Transverse colon (tissue), 4 donors: Measurements from ENCODE around the gene PCSK6.

ENCODE experiments used
- CTCF ChIP-seq, 5 experiments: fragments of 200-600 bp in 3 of 5; fragments of 450-650 bp in 2 of 5; sonication (generic) in 3 of 5; IDR thresholded peaks; 1 replicate in 2 of 5; 2 replicates in 3 of 5; pipeline ENCODE4 v1.5.1; 2016 to 2017; ENCODE audit warnings: antibody characterized with exemption in 5 of 5, inconsistent platforms in 3 of 5, mild to moderate bottlenecking in 2 of 5, moderate library complexity in 1 of 5
- POLR2A ChIP-seq: fragments of 450-650 bp; IDR thresholded peaks from one replicate; pipeline ENCODE4 v1.6.1; 2016; ENCODE audit warnings: antibody characterized with exemption, mild to moderate bottlenecking, moderate library complexity
- POLR2AphosphoS5 ChIP-seq, 3 donors: sonication (generic); formaldehyde crosslinking; IDR thresholded peaks; one replicate each; pipeline ENCODE4 v1.6.1; 2016; ENCODE audit warnings: antibody characterized with exemption in 3 of 3

- no peak for TF ChIP-seq CTCF (IDR thresholded peaks at IDR 0.05)
- no peak for TF ChIP-seq POLR2AphosphoS5 (IDR thresholded peaks at IDR 0.05)
- TF ChIP-seq POLR2A, result no peak
Measured at GRCh38 chr15:101399431-101399830, 90.1 kb downstream of the PCSK6 start.
